Fibroblast of skin of left biceps (primary cell): ENCODE data around the gene OFD1.

Experiments used
- DNase-seq, 2 experiments: peaks; one replicate each; pipeline ENCODE4 v3.0.0-alpha.2; 2013; ENCODE audit warnings: low read depth in 2 of 2

OFD1 gene, protein sequence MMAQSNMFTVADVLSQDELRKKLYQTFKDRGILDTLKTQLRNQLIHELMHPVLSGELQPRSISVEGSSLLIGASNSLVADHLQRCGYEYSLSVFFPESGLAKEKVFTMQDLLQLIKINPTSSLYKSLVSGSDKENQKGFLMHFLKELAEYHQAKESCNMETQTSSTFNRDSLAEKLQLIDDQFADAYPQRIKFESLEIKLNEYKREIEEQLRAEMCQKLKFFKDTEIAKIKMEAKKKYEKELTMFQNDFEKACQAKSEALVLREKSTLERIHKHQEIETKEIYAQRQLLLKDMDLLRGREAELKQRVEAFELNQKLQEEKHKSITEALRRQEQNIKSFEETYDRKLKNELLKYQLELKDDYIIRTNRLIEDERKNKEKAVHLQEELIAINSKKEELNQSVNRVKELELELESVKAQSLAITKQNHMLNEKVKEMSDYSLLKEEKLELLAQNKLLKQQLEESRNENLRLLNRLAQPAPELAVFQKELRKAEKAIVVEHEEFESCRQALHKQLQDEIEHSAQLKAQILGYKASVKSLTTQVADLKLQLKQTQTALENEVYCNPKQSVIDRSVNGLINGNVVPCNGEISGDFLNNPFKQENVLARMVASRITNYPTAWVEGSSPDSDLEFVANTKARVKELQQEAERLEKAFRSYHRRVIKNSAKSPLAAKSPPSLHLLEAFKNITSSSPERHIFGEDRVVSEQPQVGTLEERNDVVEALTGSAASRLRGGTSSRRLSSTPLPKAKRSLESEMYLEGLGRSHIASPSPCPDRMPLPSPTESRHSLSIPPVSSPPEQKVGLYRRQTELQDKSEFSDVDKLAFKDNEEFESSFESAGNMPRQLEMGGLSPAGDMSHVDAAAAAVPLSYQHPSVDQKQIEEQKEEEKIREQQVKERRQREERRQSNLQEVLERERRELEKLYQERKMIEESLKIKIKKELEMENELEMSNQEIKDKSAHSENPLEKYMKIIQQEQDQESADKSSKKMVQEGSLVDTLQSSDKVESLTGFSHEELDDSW

DNA sequence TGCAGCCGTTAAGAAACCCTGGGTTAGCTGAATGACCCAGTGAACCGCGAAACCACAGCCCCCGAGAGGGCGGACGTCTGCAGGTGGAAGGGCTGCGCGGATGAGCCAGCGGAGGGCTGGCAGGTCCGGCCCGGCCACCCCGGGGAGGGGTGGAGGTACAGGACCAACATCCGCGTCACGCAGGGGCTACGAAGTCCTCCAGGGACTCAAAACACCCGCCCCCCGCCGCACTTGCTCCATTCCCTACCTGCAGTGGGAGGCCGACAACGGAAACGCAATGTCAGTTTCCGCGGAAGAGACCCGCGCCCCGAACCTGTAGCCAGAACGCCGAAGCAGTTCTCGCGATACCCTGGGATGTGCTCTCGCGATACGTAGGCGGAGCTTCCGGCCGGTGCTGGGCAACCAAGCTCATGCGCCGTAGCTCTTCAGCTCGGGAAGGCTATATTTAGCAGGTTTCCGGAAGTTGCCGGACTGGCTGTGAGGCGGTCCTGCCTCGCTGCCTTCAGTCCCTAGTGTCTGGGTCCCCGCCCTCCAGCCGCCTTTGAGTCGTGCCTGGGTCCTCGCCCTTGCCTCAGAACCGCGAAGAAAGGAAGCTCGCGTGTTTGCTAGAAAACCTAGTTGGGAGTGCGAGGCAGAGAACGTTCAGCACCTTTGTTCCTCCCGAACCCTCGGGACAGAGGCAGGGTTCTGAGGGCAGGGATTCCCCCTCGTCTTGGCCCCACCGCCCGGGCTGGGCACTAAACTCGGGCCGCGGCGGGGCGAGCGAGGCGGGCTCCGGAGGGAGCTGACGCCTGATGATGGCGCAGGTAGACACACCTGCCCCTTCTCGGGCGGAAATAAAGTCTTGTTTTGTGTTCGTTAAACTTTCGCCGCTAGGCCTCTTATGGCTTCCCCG, at the start of gene OFD1, which contains the start of gene TRAPPC2:
OFD1 (plus strand) TSS at position 471 of the 895 bp plus-strand sequence; CDS start at position 795, 324 bp downstream.
TRAPPC2 (minus strand) TSS at position 343 of the 895 bp plus-strand sequence. CDS start 14,657 bp downstream, outside the sequence.
- DNase-seq: peak; percentile 81

DNA sequence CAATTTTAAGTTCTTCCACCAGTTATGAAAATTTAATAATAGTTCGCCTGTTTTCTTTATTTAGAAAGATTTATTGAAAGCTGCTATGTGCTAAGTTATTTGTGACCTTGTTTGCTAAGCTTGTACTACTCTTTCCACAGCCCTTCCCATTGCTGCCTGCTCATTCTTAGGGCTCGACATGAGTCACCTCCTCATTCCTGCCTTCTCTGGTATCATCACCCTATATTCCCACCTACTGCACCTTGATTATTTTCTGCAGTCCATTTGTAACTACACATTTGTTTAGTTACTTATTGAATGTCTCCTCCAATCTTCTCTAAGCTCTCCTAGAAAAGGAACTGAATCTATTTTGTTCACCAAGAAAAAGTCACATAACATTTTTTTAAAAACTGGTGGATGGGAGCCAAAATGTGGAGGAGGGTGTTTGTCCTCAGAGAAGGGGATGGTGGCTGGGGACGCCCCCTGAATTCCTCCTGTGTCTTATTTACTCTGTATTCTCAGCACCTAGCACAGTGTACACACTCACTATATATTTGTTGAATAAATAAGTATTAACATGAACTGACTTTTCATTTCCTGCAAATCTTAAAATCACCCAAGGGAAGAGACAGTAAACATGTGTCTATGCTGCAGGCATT, 49.3 kb upstream of the OFD1 start:
- no peak for DNase-seq

DNA sequence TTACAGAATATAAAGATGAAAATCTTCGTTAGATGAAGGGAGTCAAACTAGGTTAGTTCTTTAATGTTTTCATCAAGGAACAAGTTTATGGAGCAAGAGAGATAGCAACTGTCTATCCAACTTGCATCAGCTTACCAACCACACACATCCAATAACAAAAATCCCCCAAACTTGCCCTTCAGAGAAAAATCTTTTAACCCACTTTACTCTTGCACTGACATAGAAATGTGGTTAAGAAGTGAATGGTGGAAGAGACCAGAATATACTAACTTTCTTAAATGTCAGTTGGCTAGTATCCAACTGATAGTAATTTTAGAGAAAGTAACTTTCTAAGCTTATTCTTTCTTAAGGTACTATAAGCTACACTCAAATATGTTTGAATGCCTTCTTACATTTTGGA, 47.3 kb upstream of the OFD1 start:
- DNase-seq: no peak

DNA sequence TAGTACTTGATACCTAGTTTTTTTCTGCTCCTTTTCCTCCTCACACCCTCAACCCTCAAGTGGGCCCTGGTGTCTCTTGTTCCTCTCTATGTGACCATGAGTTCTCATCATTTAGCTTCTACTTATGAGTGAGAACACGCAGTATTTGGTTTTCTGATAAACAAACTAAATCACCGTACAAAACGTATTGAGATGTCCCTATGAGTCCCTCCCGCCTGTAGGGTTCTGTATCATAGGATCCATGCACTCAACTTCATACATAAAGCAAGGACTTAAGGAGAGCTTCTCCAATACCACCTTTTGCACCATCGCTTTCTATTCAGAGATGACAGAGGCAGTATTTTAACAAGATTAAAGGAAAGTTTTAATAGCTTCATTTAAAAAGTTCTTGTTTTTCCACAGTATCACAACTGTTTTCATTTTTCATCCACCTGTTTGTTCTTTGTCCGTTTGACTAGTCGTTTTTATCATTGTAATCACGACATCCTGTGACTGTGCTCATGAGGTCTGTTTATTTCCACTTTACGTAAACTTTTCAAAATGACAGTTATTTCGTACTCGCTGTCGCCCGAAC, 46.1 kb upstream of the OFD1 start:
- DNase-seq: no peak

DNA sequence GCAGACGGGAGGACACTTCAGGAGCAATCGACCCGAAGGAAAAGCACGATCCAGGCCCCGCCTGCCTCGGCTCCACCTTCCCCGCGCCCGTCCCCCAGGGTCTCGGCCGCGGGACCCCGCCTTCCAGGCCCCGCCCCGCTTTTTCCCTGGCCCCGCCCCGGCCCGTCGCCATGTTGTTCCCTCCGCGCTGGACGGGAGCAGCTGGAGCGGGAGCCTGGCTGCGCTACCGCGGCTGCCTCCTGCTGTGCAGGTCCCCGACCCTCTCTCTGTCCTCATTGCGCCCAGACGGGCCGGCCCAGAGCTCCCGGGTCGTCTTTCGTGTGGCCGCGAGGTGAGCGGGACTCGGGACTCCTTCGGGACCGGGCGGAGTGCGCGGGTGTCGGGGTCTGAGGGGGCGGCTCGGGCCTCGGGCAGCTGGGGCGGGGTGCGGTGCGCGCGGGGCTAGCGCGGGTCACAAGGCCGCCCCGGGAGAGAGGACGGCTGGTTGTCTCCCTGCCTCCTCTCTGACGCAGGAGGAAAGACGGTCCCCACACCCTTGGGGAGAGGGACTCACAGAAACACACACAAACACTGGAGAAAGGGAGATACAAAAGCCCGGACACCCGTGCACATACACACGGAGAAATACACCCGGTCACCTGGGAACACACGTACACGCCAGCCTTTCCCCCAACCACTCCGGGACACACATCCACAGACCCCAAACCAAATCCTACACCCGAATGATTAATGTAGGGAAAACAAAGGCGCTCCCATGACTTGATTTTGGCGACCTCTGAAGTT, 45.4 kb upstream of the OFD1 start, which contains the start of gene RAB9A:
RAB9A (plus strand) TSS at position 171 of the 783 bp plus-strand sequence. CDS start 19,619 bp downstream, outside the sequence.
- peak in 1 of 2 experiments; percentile 21 for DNase-seq

DNA sequence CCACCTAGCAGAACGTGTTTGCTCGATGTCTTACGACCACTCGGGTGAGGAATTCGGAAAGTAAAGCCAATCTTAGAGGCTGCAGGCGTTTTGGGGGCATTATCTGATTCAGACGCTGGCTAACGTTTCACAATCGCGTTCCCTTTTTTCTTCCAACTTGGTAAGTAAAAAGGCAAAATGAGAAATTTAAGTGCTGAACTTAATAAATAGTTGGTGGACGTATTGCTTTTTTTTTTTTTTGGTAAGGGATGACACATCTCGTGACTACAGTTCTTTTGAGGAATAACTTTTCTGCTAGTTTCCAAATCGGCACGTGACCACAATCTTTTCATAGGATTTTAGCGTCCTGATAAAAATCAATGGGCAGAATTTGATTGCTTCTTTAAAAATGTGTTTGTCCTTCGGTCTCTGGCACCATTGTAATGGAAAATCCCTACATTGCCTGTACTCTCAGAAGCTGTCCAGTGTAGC, 44.8 kb upstream of the OFD1 start:
- no peak for DNase-seq

DNA sequence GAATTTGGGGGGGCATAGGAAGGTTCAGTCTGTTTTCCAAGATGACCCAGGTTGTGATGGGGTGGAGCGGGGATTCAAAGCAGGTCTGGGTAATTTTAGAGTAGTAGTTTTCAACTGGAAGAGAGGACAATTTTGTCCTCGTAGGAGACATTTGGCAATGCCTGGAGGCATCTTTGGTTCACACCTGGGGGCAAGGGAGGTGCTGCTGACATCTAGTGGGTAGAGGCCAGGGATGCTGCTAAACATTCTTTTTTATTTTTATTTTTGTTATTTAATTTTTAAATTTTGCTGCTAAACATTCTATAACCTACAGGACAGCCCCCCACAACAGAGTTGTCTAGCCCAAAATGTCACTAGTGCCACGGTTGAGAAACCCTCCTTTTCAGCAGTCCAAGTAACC, 43.7 kb upstream of the OFD1 start:
- no peak for DNase-seq

DNA sequence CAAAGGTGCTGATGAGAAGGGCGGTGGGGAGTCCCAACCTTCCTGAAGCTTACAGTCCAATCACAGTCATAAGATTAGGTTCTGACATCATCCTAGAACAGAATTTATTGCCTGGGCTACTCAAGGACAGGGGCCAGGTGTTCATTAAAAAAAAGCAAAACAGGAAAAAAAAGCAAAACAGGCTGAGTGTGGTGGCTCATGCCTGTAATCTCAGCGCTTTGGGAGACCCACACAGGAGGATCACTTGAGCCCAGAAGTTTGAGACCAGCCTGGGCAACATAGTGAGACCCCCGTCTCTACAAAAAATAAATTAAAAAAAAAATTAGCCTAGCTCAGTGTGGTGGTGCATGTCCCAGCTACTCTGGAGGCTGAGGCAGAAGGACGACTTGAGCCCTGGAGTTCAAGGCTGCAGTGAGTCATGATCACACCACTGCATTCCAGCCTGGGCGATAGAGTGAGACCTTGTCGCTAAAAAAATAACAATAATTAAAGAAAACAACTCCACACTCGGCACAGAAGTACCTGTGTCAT, 42.6 kb upstream of the OFD1 start:
- DNase-seq: no peak

DNA sequence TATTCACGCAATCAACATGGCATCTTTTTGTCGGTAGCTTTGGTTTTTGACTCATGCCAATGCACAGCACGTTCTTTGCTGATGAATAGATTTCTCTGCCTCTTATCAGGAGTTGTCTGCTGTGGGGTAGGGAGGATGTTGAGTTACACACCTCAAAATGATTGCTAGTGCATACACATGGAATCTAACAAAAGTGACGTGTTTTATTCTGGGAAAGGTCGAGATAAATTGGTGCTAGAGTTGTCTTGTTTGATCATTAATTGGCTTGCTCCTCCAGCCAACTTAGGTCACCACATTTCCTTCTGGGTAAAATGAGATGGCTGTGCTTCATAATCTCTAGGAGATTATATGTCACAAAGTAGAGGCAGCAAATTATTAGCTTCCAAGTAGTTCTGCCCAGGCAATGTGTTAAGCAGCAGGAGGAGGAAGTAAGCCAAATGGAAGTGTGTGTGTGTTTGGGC, 41.7 kb upstream of the OFD1 start:
- DNase-seq: no peak

DNA sequence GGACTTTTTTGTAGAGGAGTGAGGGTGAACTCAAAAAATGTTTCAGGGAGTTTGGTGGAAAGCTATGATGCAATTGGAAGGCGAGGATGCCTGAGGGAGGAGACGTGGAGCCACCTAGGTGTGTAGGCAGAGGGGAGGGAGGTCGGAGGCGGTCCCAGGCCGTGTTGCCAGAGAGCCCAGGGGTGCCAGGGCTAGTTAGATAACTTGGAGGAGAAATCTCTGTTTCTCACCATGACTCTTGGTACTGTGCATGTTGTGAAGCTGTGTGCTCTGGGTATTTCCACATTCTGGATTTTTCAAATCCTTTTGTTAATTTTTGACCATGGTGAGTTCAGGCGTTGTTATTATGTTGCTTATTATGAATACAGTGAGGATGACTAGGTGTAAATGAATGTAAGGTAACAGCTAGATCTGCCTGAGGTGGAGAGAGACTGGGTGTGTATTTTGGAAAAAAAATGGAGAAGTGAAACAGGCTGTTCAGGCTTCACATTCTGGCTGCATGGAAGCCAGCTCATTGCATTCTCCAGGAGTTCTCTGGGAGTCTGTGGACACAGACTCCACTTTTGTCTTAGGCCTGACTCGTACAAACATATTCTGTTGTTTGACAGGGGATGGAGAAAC, 41.1 kb upstream of the OFD1 start:
- no peak for DNase-seq

DNA sequence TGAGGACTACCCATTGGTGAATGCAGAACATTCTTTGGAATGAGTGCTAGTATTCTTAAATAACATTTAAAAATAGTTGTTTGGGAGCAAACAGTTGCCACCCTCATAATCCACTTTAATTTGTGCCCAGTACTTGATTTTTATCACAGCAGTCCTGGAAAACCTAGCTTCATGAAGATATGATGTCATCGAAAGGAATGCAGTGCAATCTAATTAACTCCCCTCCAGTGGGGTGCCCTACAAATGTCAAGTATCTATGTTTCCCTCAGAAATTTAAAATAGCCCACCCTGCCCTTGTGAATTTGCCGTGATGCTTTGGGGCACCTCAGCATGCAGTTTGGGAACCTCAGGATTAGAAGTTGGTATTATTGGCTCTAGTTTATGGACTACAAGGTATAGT, 40.2 kb upstream of the OFD1 start:
- DNase-seq: no peak

DNA sequence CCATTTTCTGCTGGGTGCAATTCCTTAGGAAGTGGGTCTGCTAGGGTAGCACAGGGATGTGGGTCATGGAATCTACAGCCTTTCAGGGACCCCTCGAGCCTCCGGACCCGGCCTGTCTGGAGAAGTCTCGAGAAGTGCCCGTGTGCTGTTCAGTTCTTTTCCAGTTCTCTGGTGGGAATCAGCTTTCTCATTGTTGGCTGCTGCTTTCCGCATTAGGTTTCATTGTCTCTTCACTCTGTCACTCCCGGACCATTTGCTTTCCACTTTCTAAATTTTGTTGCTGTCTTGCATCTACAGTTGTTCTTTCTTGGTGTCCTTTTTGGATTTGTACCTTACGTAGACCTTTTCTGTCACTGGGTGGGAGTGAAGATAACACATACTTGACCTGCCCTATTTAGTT, 39.6 kb upstream of the OFD1 start:
- no peak for DNase-seq

DNA sequence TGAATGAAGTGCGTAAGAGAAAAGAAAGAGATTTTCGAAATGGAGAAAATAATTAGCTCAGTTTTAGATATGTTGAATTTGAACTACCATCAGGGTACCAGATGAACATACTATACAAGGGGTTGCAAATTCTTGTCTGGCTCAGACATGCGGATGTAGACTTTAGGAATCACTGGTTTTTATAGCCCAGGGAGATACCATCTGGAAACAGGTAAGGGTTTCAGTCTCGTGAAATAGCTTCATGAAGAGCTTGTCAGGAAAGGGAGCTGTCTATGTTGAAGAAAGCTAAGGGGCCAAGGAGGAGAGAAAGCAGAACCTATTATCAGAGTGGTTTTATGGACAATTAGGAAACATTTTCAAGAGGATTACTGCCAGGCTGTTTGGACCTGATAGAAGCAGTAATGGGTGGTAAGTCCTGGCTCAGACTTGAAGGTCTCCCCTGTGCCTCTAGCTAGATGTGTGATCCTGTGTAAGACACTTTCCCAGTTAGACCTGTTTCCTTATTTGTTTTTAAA, 38.9 kb upstream of the OFD1 start:
- DNase-seq: no peak

DNA sequence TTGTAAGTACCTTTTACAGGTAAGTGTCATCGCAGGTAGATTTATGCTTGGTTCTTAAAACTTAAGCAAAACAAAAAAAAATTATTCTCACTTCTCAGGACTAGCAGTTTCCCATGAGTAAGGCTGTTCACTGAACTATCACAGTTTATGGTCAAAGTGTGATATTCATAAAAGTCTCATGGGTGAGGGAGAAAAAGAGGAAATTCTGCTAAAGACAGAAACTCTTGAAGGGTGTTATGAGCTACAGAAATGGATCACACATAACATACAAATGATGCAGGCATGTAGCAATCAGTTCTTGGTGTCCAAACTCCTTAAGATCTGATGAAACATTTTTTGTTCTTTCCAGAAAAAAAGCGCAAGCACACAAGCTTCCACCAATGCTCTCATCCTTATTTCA, 37.1 kb upstream of the OFD1 start:
- DNase-seq: no peak

DNA sequence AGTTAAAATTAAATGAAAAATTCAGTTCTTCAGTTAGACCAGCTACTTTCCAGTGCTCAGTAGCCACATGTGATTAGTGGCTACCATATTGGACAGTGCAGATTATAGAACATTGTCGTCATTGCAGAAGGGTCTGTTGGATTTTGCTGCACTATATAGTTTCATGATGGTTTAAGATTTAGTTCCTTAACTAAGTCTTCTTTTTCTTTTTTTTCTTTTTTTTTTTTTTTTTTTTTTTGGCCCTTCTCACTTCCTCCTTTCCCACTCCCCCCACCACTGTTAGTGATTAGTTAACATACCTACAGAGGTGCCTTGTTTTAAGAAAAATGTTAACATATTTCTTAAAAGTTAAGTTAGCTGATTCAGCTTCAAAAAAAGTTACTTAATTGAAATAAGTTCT, 36.6 kb upstream of the OFD1 start:
- DNase-seq: no peak

DNA sequence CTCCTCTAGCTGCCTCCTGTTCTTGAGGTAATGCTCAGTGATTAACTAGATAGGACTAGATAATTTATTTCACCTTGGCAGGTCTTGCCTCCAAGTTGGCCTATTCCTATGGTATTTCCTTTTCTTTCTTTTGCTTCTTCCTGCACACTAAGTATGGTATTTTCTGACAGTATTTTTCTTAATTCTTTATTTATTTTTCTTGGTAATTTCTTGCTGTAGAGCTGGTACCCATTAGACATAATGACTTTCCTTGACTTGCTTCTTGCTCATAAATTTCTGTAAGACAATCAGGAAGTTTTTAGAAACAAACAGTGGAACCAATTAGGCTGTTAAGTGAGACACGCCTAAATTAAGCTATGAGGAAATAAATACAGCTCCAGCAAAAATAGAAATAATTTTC, 36.1 kb upstream of the OFD1 start:
- no peak for DNase-seq

DNA sequence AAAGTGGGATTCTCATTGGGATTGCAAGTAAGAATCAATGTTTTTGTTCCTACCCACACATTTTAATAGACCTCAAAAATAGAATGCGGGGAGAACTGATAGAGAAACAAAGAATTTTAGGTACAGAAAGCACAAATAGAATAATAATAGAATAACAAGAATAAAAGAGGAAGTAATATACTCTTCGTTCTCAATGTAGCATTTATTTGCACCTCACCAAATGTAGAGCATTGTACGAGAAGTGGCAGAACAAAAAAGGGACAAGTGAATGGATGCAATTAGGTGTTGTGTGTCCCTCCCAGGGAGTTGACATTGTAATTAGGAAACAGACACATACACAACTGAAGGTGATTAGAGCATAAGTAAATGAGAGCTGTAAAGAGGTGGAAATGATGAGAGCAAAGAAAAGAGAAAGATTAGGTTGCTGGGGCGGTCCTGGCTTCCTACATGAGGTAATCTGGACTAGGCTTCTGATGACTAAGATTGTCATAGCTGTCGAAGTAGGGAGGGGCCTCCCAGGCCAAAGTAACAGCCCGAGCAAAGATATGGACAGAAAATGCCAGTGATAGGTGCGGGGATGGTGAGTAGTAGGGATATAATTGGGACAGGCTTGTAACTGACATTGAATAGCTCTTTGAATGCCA, 35.2 kb upstream of the OFD1 start:
- no peak for DNase-seq

DNA sequence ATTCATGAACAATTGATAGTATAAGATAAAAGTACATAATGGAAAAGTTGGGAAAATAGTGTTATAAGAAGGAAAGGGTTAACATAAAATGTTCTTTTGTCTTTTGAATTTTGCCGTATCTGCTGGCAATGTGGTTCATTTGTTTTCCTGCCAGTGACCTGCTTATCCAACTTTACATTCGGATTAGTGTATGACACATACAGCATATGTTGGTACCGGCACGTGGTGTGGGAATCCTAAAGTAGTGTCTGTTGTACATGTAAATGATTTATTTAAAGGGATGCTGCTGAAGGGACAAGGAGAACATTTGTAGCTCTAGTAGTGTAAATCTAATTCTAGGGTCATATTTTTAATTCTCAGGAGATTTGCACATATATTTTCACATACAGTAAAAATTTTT, 34.2 kb upstream of the OFD1 start:
- no peak for DNase-seq
